HFF-Myc (cell line): ENCODE results near the gene RTF2.

Experiments used
- DNase-seq: peaks from one replicate; pipeline ENCODE4 v3.0.0-alpha.2; 2011; ENCODE audit warnings: low read depth; ENCODE audit errors: extremely low read depth
- H3K4me3 ChIP-seq: replicated peaks from 2 replicates; pipeline ENCODE4 v1.5.1; 2011; ENCODE audit warnings: low read depth, mild to moderate bottlenecking, control low read depth, low read length
- CTCF ChIP-seq: IDR thresholded peaks from 2 replicates; pipeline ENCODE4 v1.5.1; 2012; ENCODE audit warnings: mild to moderate bottlenecking, low read depth, low read length, control low read depth; ENCODE audit errors: missing control alignments

Gene RTF2

GRCh38 chr20:56428881-56429280, 39.5 kb upstream of the RTF2 start:
- no peak for TF ChIP-seq CTCF
- DNase-seq = no peak
- H3K4me3 ChIP-seq = no peak overlapping the region

GRCh38 chr20:56429502-56429901, 38.9 kb upstream of the RTF2 start:
- TF ChIP-seq CTCF = no peak
- no peak overlapping the region for H3K4me3 ChIP-seq
- DNase-seq = no peak

- H3K4me3 ChIP-seq = no peak overlapping the region
- TF ChIP-seq CTCF = no peak
- no peak for DNase-seq
These were observed 38.5 kb upstream of the RTF2 start for GRCh38 chr20:56429941-56430340.

GRCh38 chr20:56430461-56430860, 38.0 kb upstream of the RTF2 start:
- TF ChIP-seq CTCF = no peak
- no peak overlapping the region for H3K4me3 ChIP-seq
- no peak for DNase-seq

- H3K4me3 ChIP-seq = no peak overlapping the region
- TF ChIP-seq CTCF = no peak
- no peak for DNase-seq
These were observed 37.5 kb upstream of the RTF2 start for GRCh38 chr20:56430957-56431356.

- DNase-seq = no peak
- TF ChIP-seq CTCF = no peak
These were observed 37.0 kb upstream of the RTF2 start for GRCh38 chr20:56431471-56431870.

GRCh38 chr20:56433221-56433879, 35.1 kb upstream of the RTF2 start:
- DNase-seq = no peak
- no peak for TF ChIP-seq CTCF
- no peak overlapping the region for H3K4me3 ChIP-seq

More at GRCh38 chr20:56431471-56431870, 37.0 kb upstream of the RTF2 start:
- H3K4me3 ChIP-seq = no peak overlapping the region
